OCI-LY1 (cell line): ENCODE results near the gene MBD3L3.
"Not testable (repeated sequence)": the region's sequence is repeated elsewhere in the genome, so short reads cannot be mapped to it uniquely, and the experiment has no call there.

Experiments
- CTCF ChIP-seq: fragments of 200-600 bp; sonication (generic), shearing (Covaris generic); IDR thresholded peaks from 2 replicates; pipeline ENCODE4 v1.5.1; 2017; ENCODE audit warnings: mild to moderate bottlenecking, antibody characterized with exemption, low read length, moderate library complexity, mixed read lengths
- EZH2 ChIP-seq: fragments of 200-600 bp; sonication (generic), shearing (Covaris generic); IDR thresholded peaks from 2 replicates; pipeline ENCODE4 v1.8.0; 2017; ENCODE audit warnings: borderline replicate concordance, mixed run types, mild to moderate bottlenecking, antibody characterized with exemption, low read length, moderate library complexity, mixed read lengths

DNA sequence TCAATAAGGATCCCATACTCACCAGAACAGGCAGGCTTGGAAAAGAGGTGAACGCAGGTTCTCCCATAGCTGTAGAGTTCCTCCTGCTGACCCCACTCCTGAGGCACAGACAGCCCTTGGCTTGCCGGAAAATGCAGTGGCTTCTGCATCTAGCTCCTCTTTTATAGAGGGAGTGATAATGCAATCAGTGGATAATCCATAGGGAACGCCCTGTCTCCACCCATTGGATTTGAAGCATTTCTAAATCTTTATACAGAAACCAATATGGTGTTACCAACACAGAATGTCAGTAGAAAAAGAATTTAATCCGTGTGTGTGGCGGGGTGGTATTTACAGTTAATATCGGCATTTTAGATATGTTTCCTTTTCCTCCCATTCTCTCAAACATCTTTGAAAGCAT lies 37.1 kb downstream of the MBD3L3 start, which contains the start of gene MBD3L2B:
- TF ChIP-seq CTCF, EZH2: not testable (repeated sequence)
